Measurements from ENCODE around the gene CDC6.

DNA sequence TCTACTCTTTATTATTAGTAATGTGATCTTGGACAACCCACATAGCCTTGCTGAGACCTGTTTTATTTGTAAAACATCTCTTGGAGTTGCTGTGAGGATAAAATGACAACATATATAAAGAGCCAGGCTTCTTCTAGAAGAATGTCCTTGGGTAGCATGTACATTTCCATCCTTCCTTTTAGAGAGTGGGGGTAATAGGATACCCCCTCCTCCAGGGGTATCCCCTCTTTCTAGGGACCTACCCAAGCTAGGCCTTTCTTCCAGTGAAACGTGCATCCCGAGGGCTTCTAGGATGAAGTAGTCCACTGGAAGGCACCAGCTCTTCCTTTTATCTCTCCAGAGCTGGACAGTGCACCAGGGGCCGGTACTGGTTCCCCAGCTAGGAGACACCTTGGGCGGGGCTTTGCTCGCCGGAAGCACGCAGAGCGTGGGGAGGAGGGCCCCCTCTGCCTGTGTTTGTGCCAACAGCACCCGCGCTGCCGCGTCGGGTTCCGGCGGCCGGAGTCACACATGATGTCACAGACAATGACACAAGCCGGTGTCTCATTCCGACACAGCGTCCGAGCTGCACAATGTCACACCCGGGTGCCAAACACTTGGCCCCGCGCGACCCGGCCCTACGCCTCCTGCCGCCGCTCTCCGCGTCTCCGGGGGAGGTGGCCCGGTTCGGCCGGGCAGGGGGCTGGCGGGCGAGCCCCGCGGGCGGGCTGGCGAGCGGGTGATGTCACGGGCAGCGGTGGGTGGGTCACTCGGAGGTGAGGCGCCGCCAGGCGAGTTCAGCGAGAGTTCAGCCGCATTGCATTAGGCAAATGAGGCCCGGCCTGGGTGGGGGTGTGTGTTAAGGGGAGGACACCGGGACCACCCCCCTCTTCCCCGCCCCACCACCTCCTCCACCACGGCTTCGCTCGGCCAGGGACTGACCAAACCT is 53.5 kb downstream of the CDC6 start:
- no peak for TF ChIP-seq EZH2 (IDR thresholded peaks at IDR 0.05; ENCODE audit: low read depth)
- peak; percentile 43; the same call in 1 of the 2 replicates for TF ChIP-seq CTCF (conservative IDR thresholded peaks at IDR 0.05)
